Measurements from ENCODE around the gene MRC2.

DNA sequence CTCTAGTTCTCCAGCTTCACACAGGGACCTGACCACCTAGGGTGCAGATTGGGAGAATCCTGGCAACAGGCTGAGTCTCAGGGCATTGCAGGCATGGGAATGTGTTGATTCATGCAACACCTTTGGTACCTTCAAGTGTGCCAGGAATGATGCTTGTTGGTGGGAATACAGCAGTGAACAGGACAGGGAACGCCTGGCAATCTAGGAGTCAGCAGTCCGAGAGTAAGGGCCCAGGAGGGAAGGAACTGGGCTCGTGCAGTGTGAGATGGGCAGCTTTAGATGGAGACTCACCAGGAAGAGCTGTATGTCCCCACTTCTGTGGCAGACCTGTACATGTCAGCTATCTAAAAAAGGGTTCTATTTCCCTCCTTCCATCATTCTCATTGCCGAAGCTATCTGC lies 12.0 kb upstream of the MRC2 start:
- TF ChIP-seq ZNF302 (CRISPR knock-in tag; IDR thresholded peaks at IDR 0.05) (no peak), POLR2A (IDR thresholded peaks at IDR 0.05; ENCODE audit: low read length) (no peak), JUN (IDR thresholded peaks at IDR 0.05) (no peak), NPAS2 (CRISPR knock-in tag; IDR thresholded peaks at IDR 0.05; ENCODE audit: borderline replicate concordance) (no peak), RFX5 (IDR thresholded peaks at IDR 0.05) (no peak), TFCP2L1 (CRISPR knock-in tag; IDR thresholded peaks at IDR 0.05) (no peak), EP300 (IDR thresholded peaks at IDR 0.05) (no peak), POLR2AphosphoS2 (conservative IDR thresholded peaks at IDR 0.05; ENCODE audit: low read length) (no peak)

Measured in A549 (cell line).